ENCODE data around the gene SMAD9. TPM values are rescaled to one million over a fixed set of nuclear protein-coding genes. Genes with fewer than 3 reads are reported as not detected.

Gene SMAD9
- total RNA-seq, 5 donors from 2014 or later (not counting 1 experiment from before 2014, with no cell fraction given): 0.09 to 0.35 TPM; not detected in 3

GRCh38 chr13:36903925-36904595 lies 16.0 kb downstream of the SMAD9 start:
- H3K4me1 ChIP-seq (ENCODE audit: control insufficient read depth in 1 of 2, extremely low read depth in 1 of 2, insufficient read depth in 2 of 2, low read length in 2 of 2): no peaks in the 10 kb centered on the region
- H3K4me3 ChIP-seq (ENCODE audit: control insufficient read depth in 1 of 2, extremely low read depth in 1 of 2, low read length in 1 of 2): no peak overlapping the region
- Mint-ChIP-seq H3K27me3 (peaks cover 19 to 20% of the 10 kb centered on the region in 2 donors), H3K4me1 (no peaks in the 10 kb centered on the region), H3K27ac (no peak overlapping the region), H3K4me3 (no peak overlapping the region), H3K36me3 (no peaks in the 10 kb centered on the region), H3K9me3 (no peaks in the 10 kb centered on the region)
- H3K27ac ChIP-seq (ENCODE audit: low read length): no peak overlapping the region
- 98% methylated on average over 5 of the region's 8 CpGs for WGBS (ENCODE audit: insufficient coverage)
- ChIA-PET CTCF (no interaction called here), POLR2A (no interaction called here)
- DNase-seq (no peak), ATAC-seq (replicated peaks in 1 of 4) (no peak)
- H3K9me3 ChIP-seq: no peaks in the 10 kb centered on the region
- H3K27me3 ChIP-seq (replicated peaks in 1 of 2; ENCODE audit: control insufficient read depth in 2 of 2, extremely low read depth in 1 of 2, insufficient read depth in 2 of 2, low read length in 1 of 2): peaks cover 0 to 3% of the 10 kb centered on the region in 2 experiments
- H3K36me3 ChIP-seq (ENCODE audit: control insufficient read depth in 2 of 2, extremely low read depth in 1 of 2, insufficient read depth in 1 of 2, low read length in 1 of 2): no peaks in the 10 kb centered on the region

- Mint-ChIP-seq H3K4me1 (no peaks in the 10 kb centered on the region), H3K36me3 (no peaks in the 10 kb centered on the region), H3K27ac (no peak overlapping the region), H3K4me3 (no peak overlapping the region), H3K27me3 (peaks cover 13 to 19% of the 10 kb centered on the region in 2 donors), H3K9me3 (no peaks in the 10 kb centered on the region)
- POLR2A ChIA-PET: no interaction called here
- Histone ChIP-seq H3K27me3 (replicated peaks in 1 of 2; ENCODE audit: control insufficient read depth in 2 of 2, extremely low read depth in 1 of 2, insufficient read depth in 2 of 2, low read length in 1 of 2) (no peaks in the 10 kb centered on the region), H3K27ac (ENCODE audit: low read length) (no peak overlapping the region), H3K4me3 (ENCODE audit: control insufficient read depth in 1 of 2, extremely low read depth in 1 of 2, low read length in 1 of 2) (no peak overlapping the region), H3K4me1 (ENCODE audit: control insufficient read depth in 1 of 2, extremely low read depth in 1 of 2, insufficient read depth in 2 of 2, low read length in 2 of 2) (no peaks in the 10 kb centered on the region), H3K9me3 (no peaks in the 10 kb centered on the region), H3K36me3 (ENCODE audit: control insufficient read depth in 2 of 2, extremely low read depth in 1 of 2, insufficient read depth in 1 of 2, low read length in 1 of 2) (no peaks in the 10 kb centered on the region)
- no peak for ATAC-seq (replicated peaks in 1 of 4)
- DNase-seq: no peak
- CTCF ChIA-PET: interaction anchor here in 1 of 2 donors (0.6 kb wide), 1 partner anchor 159 kb away, joined by 3 read pairs; no protein-coding TSS in a partner anchor
Measured at GRCh38 chr13:36897054-36897616, 22.9 kb downstream of the SMAD9 start.

GRCh38 chr13:36891752-36892151 lies 28.3 kb downstream of the SMAD9 start:
- ChIA-PET POLR2A (no interaction called here), CTCF (no interaction called here)
- no peak overlapping the region for H3K4me3 Mint-ChIP-seq
- DNase-seq (no peak), ATAC-seq (replicated peaks in 1 of 4) (no peak)
- Histone ChIP-seq H3K36me3 (ENCODE audit: control insufficient read depth in 2 of 2, extremely low read depth in 1 of 2, insufficient read depth in 1 of 2, low read length in 1 of 2) (no peaks in the 10 kb centered on the region), H3K9me3 (no peaks in the 10 kb centered on the region), H3K27ac (ENCODE audit: low read length) (no peak overlapping the region), H3K4me1 (ENCODE audit: control insufficient read depth in 1 of 2, extremely low read depth in 1 of 2, insufficient read depth in 2 of 2, low read length in 2 of 2) (no peaks in the 10 kb centered on the region), H3K4me3 (ENCODE audit: control insufficient read depth in 1 of 2, extremely low read depth in 1 of 2, low read length in 1 of 2) (no peak overlapping the region), H3K27me3 (replicated peaks in 1 of 2; ENCODE audit: control insufficient read depth in 2 of 2, extremely low read depth in 1 of 2, insufficient read depth in 2 of 2, low read length in 1 of 2) (peaks cover 0 to 5% of the 10 kb centered on the region in 2 experiments)
- no peaks in the 10 kb centered on the region for H3K4me1 Mint-ChIP-seq
- no peaks in the 10 kb centered on the region for H3K9me3 Mint-ChIP-seq
- no peak overlapping the region for H3K27ac Mint-ChIP-seq
- peaks cover 11 to 20% of the 10 kb centered on the region in 2 donors for H3K27me3 Mint-ChIP-seq
- WGBS (ENCODE audit: insufficient coverage): 60% methylated on average over 1 of the region's 2 CpGs
- no peaks in the 10 kb centered on the region for H3K36me3 Mint-ChIP-seq

- Mint-ChIP-seq H3K4me3 (no peak overlapping the region), H3K4me1 (no peaks in the 10 kb centered on the region), H3K36me3 (no peaks in the 10 kb centered on the region), H3K27me3 (peaks cover 15 to 33% of the 10 kb centered on the region in 2 donors), H3K9me3 (no peaks in the 10 kb centered on the region), H3K27ac (no peak overlapping the region)
- Histone ChIP-seq H3K9me3 (no peaks in the 10 kb centered on the region), H3K4me1 (ENCODE audit: control insufficient read depth in 1 of 2, extremely low read depth in 1 of 2, insufficient read depth in 2 of 2, low read length in 2 of 2) (no peaks in the 10 kb centered on the region), H3K27ac (ENCODE audit: low read length) (no peak overlapping the region), H3K27me3 (replicated peaks in 1 of 2; ENCODE audit: control insufficient read depth in 2 of 2, extremely low read depth in 1 of 2, insufficient read depth in 2 of 2, low read length in 1 of 2) (peaks cover 0 to 10% of the 10 kb centered on the region in 2 experiments), H3K36me3 (ENCODE audit: control insufficient read depth in 2 of 2, extremely low read depth in 1 of 2, insufficient read depth in 1 of 2, low read length in 1 of 2) (no peaks in the 10 kb centered on the region), H3K4me3 (ENCODE audit: control insufficient read depth in 1 of 2, extremely low read depth in 1 of 2, low read length in 1 of 2) (no peak overlapping the region)
- ATAC-seq (replicated peaks in 1 of 4): no peak
- WGBS (ENCODE audit: insufficient coverage): no CpG with 5 or more reads among the region's 3 CpGs
- ChIA-PET POLR2A (no interaction called here), CTCF (no interaction called here)
- no peak for DNase-seq
Measured at GRCh38 chr13:36888645-36889044, 31.4 kb downstream of the SMAD9 start.

- Mint-ChIP-seq H3K27ac (no peak overlapping the region), H3K36me3 (no peaks in the 10 kb centered on the region), H3K27me3 (peaks cover 18 to 33% of the 10 kb centered on the region in 2 donors), H3K4me3 (no peak overlapping the region), H3K4me1 (no peaks in the 10 kb centered on the region), H3K9me3 (no peaks in the 10 kb centered on the region)
- CTCF ChIA-PET: no interaction called here
- Histone ChIP-seq H3K36me3 (ENCODE audit: control insufficient read depth in 2 of 2, extremely low read depth in 1 of 2, insufficient read depth in 1 of 2, low read length in 1 of 2) (no peaks in the 10 kb centered on the region), H3K27ac (ENCODE audit: low read length) (no peak overlapping the region), H3K4me3 (ENCODE audit: control insufficient read depth in 1 of 2, extremely low read depth in 1 of 2, low read length in 1 of 2) (no peak overlapping the region), H3K9me3 (no peaks in the 10 kb centered on the region), H3K4me1 (ENCODE audit: control insufficient read depth in 1 of 2, extremely low read depth in 1 of 2, insufficient read depth in 2 of 2, low read length in 2 of 2) (no peaks in the 10 kb centered on the region), H3K27me3 (replicated peaks in 1 of 2; ENCODE audit: control insufficient read depth in 2 of 2, extremely low read depth in 1 of 2, insufficient read depth in 2 of 2, low read length in 1 of 2) (peaks cover 0 to 10% of the 10 kb centered on the region in 2 experiments)
- ATAC-seq (replicated peaks in 1 of 4) (no peak), DNase-seq (no peak)
- POLR2A ChIA-PET: interaction anchor here in 1 of 2 donors (0.6 kb wide), 1 partner anchor 51 kb away, joined by 8 read pairs; no protein-coding TSS in a partner anchor
- WGBS (ENCODE audit: insufficient coverage): 91% methylated on average over 4 of the region's 9 CpGs
Measured at GRCh38 chr13:36887758-36888521, 32.1 kb downstream of the SMAD9 start.

GRCh38 chr13:36885901-36886300 lies 34.1 kb downstream of the SMAD9 start:
- H3K4me3 ChIP-seq (ENCODE audit: control insufficient read depth in 1 of 2, extremely low read depth in 1 of 2, low read length in 1 of 2): no peak overlapping the region
- Mint-ChIP-seq H3K4me1 (no peaks in the 10 kb centered on the region), H3K4me3 (no peak overlapping the region), H3K27me3 (peaks cover 19 to 30% of the 10 kb centered on the region in 2 donors), H3K9me3 (no peaks in the 10 kb centered on the region), H3K27ac (no peak overlapping the region), H3K36me3 (no peaks in the 10 kb centered on the region)
- DNase-seq (no peak), ATAC-seq (replicated peaks in 1 of 4) (no peak)
- no peaks in the 10 kb centered on the region for H3K4me1 ChIP-seq (ENCODE audit: control insufficient read depth in 1 of 2, extremely low read depth in 1 of 2, insufficient read depth in 2 of 2, low read length in 2 of 2)
- ChIA-PET POLR2A (no interaction called here), CTCF (interaction anchor here in 1 of 2 donors (0.6 to 0.7 kb wide), 2 partner anchors 458 to 1518 kb away, joined by 3 read pairs; no protein-coding TSS in a partner anchor)
- H3K36me3 ChIP-seq (ENCODE audit: control insufficient read depth in 2 of 2, extremely low read depth in 1 of 2, insufficient read depth in 1 of 2, low read length in 1 of 2): no peaks in the 10 kb centered on the region
- H3K27ac ChIP-seq (ENCODE audit: low read length): no peak overlapping the region
- WGBS (ENCODE audit: insufficient coverage): 79% methylated on average over 2 of the region's 6 CpGs
- no peaks in the 10 kb centered on the region for H3K9me3 ChIP-seq
- H3K27me3 ChIP-seq (replicated peaks in 1 of 2; ENCODE audit: control insufficient read depth in 2 of 2, extremely low read depth in 1 of 2, insufficient read depth in 2 of 2, low read length in 1 of 2): peaks cover 0 to 10% of the 10 kb centered on the region in 2 experiments

Data from T-cell (primary cell).